ENCODE results near the gene SRP68. TPM values are rescaled to one million over a fixed set of nuclear protein-coding genes. Genes with fewer than 3 reads are reported as not detected.

The SRP68 gene
- total RNA-seq (100 to 1,000 TPM in 1 of 5 experiments, 10 to 100 TPM in 4; 70.8 to 105 (median 91.9) TPM), polyA plus RNA-seq (10 to 100 TPM; 69.6 to 94.0 TPM), total RNA-seq (48.1 reads per million, percentile 70 among the genes with 10 or more reads in this experiment)

DNA sequence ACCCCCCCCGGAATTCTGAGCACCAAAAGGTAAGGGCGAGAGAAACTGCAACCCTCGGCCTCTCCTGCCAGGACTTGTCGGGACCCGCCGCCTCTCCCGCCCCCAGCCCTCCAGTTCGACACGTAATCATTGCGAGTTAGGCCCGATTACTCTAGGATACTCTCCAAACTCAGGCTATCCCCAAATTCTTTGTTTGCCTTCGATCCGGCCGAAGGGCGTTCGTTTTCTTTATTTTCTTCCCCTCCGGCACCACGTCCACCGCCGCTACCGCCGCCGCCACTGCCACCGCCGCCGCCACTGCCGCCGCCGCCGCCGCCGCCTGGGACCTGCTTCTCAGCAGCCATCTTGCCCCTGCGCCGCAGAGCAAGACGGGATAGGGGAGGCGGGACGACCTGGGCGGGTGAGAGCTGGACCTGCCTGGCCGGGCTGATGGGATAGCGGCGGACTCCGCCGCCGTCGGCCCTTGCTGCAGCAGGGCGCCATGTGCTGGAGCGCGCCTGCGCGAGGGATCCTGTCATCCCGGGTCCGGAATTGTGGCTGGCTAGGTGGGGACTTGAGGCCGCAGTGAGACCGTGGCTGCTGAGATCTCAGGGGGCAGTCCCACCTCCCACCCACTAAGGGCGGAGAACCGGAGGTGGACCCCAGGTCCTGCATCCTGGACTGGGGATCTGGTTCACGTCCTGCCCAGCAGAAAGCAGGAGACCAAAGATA, at the start of gene SRP68:
Gene SRP68 (minus strand): TSS at position 370 of the 711 bp plus-strand sequence. CDS start 26 bp downstream, at position 344.
- H3K4me3 Mint-ChIP-seq = peak within 1 kb of the TSS; percentile 85 to 98 (median 97)
- ChIA-PET CTCF (interaction anchor here (1.5 kb wide), 1 partner anchor 58 kb away, joined by 4 read pairs; no protein-coding TSS in a partner anchor), POLR2A (interaction anchor here (0.6 to 2.7 kb wide), 4 partner anchors 43 to 444 kb away, joined by 3 to 11 read pairs (median 4); no protein-coding TSS in a partner anchor)
- peaks cover 10 to 37% of the 10 kb centered on the region in 2 donors for H3K4me1 ChIP-seq (ENCODE audit: control insufficient read depth in 2 of 2, insufficient read depth in 2 of 2, low read length in 2 of 2)
- no peaks in the 10 kb centered on the region for H3K9me3 ChIP-seq (ENCODE audit: control insufficient read depth in 2 of 3, low read length in 3 of 3)
- H3K27me3 Mint-ChIP-seq = peaks cover 17 to 37% (median 24%) of the 10 kb centered on the region in 5 donors
- H3K4me3 ChIP-seq (ENCODE audit: low read length) = peak within 1 kb of the TSS; percentile 89
- peak; percentile 92 for ATAC-seq
- peak; percentile 63 to 86 (median 74) for DNase-seq
- peaks cover 0 to 8% (median 5%) of the 10 kb centered on the region in 5 donors for H3K36me3 Mint-ChIP-seq
- intact Hi-C loops (cut with micrococcal nuclease) = loop anchor here (1.0 to 10.0 kb wide), 6 partner anchors 20 to 1882 kb away; partner anchors contain the start of genes EXOC7 (in 1 of the 2) and TNRC6C (in 1 of the 2)
- peaks cover 21 to 62% (median 52%) of the 10 kb centered on the region in 7 donors for H3K4me1 Mint-ChIP-seq
- peaks cover 13 to 14% of the 10 kb centered on the region in 2 donors for H3K27me3 ChIP-seq (ENCODE audit: control insufficient read depth in 2 of 2, insufficient read depth in 2 of 2, low read length in 2 of 2)
- no peaks in the 10 kb centered on the region for H3K9me3 Mint-ChIP-seq
- peaks cover 0 to 21% (median 3%) of the 10 kb centered on the region in 3 experiments for H3K36me3 ChIP-seq (ENCODE audit: control insufficient read depth in 2 of 3, insufficient read depth in 3 of 3, low read length in 3 of 3)
- H3K27ac ChIP-seq (ENCODE audit: low read depth, low read length) = peak within 1 kb of the TSS; percentile 93
- peak within 1 kb of the TSS; percentile 90 to 98 (median 95) for H3K27ac Mint-ChIP-seq

DNA sequence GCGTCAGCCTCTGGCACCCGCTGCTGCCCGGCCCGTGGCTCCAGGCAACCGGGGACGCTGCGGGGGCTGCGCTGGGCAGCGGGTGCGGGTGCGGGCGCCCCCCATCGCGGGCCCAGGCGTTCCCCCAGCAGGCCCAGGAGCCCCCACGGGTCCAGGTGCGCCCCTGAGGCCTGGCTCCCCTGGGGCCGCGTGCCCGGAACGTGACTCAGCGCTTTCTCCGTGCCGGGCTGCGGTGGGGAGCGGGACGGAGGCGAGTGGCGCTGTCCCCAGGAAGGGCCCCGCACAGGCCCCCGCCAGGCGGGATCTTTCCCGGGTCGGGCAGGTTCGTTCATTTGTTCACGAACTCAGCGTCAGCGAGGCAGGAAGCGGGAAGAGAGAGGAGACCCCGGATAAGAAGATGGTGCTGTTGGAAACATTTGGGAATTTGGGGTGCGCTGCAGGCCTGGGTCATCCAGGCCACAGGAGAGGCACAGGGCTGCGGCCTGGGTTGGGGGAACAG, 49.7 kb upstream of the SRP68 start:
- DNase-seq (no peak), ATAC-seq (peak; percentile 33)
- Mint-ChIP-seq H3K27me3 (no peaks in the 10 kb centered on the region), H3K9me3 (peaks cover 0 to 2% (median 0%) of the 10 kb centered on the region in 11 donors), H3K4me1 (peaks cover 10 to 39% (median 27%) of the 10 kb centered on the region in 7 donors), H3K36me3 (no peaks in the 10 kb centered on the region), H3K4me3 (peak overlapping the region in 7 of 10 donors; percentile 25 to 77 (median 53)), H3K27ac (peak overlapping the region; percentile 40 to 91 (median 73))
- H3K9me3 ChIP-seq (ENCODE audit: control insufficient read depth in 2 of 3, low read length in 3 of 3) = no peaks in the 10 kb centered on the region
- no peaks in the 10 kb centered on the region for H3K36me3 ChIP-seq (ENCODE audit: control insufficient read depth in 2 of 3, insufficient read depth in 3 of 3, low read length in 3 of 3)
- intact Hi-C loops (cut with micrococcal nuclease) = loop anchor here (1.0 to 5.0 kb wide), 7 partner anchors 19 to 177 kb away; partner anchors contain the start of genes EXOC7 (in 1 of the 2) and FOXJ1 (in 1 of the 2)
- peak overlapping the region; percentile 52 for H3K27ac ChIP-seq (ENCODE audit: low read depth, low read length)
- ChIA-PET POLR2A (interaction anchor here (0.7 to 7.9 kb wide), 8 partner anchors 13 to 158 kb away, joined by 3 to 90 read pairs (median 4); no protein-coding TSS in a partner anchor), CTCF (interaction anchor here (1.0 to 13.6 kb wide), 13 partner anchors 12 to 179 kb away, joined by 3 to 191 read pairs (median 5); partner anchors contain the start of gene FOXJ1)
- H3K27me3 ChIP-seq (ENCODE audit: control insufficient read depth in 2 of 2, insufficient read depth in 2 of 2, low read length in 2 of 2) = no peaks in the 10 kb centered on the region
- H3K4me1 ChIP-seq (ENCODE audit: control insufficient read depth in 2 of 2, insufficient read depth in 2 of 2, low read length in 2 of 2) = peaks cover 0 to 25% of the 10 kb centered on the region in 2 donors
- peak overlapping the region; percentile 63 for H3K4me3 ChIP-seq (ENCODE audit: low read length)

DNA sequence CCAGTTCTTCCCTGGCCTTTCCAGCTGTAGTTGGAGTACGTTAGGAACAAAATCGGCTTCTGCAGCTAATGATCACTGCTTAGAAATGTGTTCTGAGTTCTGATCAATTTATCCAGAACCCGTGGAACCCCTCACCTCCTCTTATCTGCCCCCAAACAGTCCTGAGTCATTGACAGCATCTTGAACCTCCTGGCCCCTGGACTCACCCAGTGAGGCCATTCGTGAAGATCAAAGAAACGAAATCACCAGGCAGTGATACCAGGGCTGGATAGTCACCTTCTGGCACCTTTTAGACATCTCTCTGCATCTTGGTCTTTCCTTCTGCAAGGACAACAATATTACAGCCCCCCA, 48.3 kb upstream of the SRP68 start:
- no peaks in the 10 kb centered on the region for H3K9me3 ChIP-seq (ENCODE audit: control insufficient read depth in 2 of 3, low read length in 3 of 3)
- no peaks in the 10 kb centered on the region for H3K27me3 ChIP-seq (ENCODE audit: control insufficient read depth in 2 of 2, insufficient read depth in 2 of 2, low read length in 2 of 2)
- no peaks in the 10 kb centered on the region for H3K36me3 ChIP-seq (ENCODE audit: control insufficient read depth in 2 of 3, insufficient read depth in 3 of 3, low read length in 3 of 3)
- H3K27ac ChIP-seq (ENCODE audit: low read depth, low read length) = no peak overlapping the region
- Mint-ChIP-seq H3K27me3 (no peaks in the 10 kb centered on the region), H3K27ac (peak overlapping the region in 6 of 9 donors; percentile 58 to 72 (median 61)), H3K4me1 (peaks cover 4 to 26% (median 14%) of the 10 kb centered on the region in 7 donors), H3K36me3 (no peaks in the 10 kb centered on the region), H3K4me3 (peak overlapping the region in 6 of 10 donors; percentile 23 to 73 (median 45)), H3K9me3 (peaks cover 0 to 2% (median 0%) of the 10 kb centered on the region in 11 donors)
- CTCF ChIA-PET = interaction anchor here (0.8 to 13.6 kb wide), 14 partner anchors 9 to 180 kb away, joined by 3 to 191 read pairs (median 6); partner anchors contain the start of gene EXOC7
- peaks cover 0 to 19% of the 10 kb centered on the region in 2 donors for H3K4me1 ChIP-seq (ENCODE audit: control insufficient read depth in 2 of 2, insufficient read depth in 2 of 2, low read length in 2 of 2)
- no peak for DNase-seq
- H3K4me3 ChIP-seq (ENCODE audit: low read length) = no peak overlapping the region
- POLR2A ChIA-PET = interaction anchor here (1.0 to 7.9 kb wide), 6 partner anchors 16 to 160 kb away, joined by 3 to 90 read pairs (median 4); partner anchors contain the start of gene EXOC7
- intact Hi-C loops (cut with micrococcal nuclease) = loop anchor here (1.0 to 5.0 kb wide), 7 partner anchors 17 to 179 kb away; partner anchors contain the start of genes EXOC7 (in 1 of the 2) and FOXJ1 (in 1 of the 2)
- ATAC-seq = no peak

DNA sequence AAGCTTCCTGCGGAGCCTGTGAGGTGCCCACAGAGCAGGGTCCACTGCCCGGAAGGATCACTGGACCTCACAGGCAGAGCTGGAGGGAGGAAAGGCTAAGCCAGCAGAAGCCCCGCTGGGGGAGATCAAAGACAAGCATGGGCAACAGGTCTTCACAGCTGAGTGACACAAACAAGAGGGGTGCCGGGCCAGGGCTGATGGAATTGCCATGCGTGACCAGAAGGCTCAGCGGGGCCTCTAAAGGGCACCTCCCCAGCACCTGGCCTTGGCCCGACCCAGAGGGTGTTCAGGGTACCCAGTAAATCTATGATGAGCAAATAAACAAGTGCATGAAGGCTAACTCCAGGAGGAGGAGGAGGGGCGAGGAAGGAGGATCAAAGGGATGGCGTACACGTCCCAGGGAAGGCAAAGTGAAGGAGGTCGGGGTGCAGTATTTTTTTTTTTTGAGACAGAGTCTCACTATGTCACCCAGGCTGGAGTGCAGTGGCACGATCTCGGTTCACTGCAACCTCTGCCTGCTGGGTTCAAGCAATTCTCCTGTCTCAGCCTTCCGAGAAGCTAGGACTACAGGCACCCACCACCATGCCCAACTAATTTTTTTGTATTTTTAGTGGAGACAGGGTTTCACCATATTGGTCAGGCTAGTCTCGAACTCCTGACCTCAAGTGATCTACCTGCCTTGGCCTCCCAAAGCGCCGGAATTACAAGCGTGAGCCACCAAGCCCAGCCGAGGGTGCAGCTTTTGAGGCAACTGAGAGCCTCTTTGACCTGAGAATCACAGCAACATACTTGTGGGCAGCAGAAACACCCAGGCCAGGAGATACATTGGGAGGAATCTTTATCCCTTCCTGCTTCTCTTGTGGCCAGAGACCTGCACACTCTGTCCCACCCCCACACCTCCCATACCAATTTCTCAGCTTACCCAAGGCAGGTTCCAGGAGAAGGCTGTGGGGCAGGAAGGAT, 47.4 kb upstream of the SRP68 start:
- ChIA-PET CTCF (interaction anchor here (0.5 to 13.6 kb wide), 13 partner anchors 10 to 184 kb away, joined by 3 to 191 read pairs (median 6); partner anchors contain the start of gene EXOC7), POLR2A (interaction anchor here (0.6 to 1.9 kb wide), 5 partner anchors 15 to 165 kb away, joined by 3 to 5 read pairs (median 4); partner anchors contain the start of gene EXOC7)
- no peak overlapping the region for H3K4me3 Mint-ChIP-seq
- Histone ChIP-seq H3K4me1 (ENCODE audit: control insufficient read depth in 2 of 2, insufficient read depth in 2 of 2, low read length in 2 of 2) (peaks cover 0 to 19% of the 10 kb centered on the region in 2 donors), H3K9me3 (ENCODE audit: control insufficient read depth in 2 of 3, low read length in 3 of 3) (no peaks in the 10 kb centered on the region), H3K36me3 (ENCODE audit: control insufficient read depth in 2 of 3, insufficient read depth in 3 of 3, low read length in 3 of 3) (no peaks in the 10 kb centered on the region), H3K4me3 (ENCODE audit: low read length) (no peak overlapping the region), H3K27ac (ENCODE audit: low read depth, low read length) (no peak overlapping the region), H3K27me3 (ENCODE audit: control insufficient read depth in 2 of 2, insufficient read depth in 2 of 2, low read length in 2 of 2) (no peaks in the 10 kb centered on the region)
- DNase-seq (no peak), ATAC-seq (no peak)
- H3K9me3 Mint-ChIP-seq = peaks cover 0 to 2% (median 0%) of the 10 kb centered on the region in 11 donors
- no peaks in the 10 kb centered on the region for H3K27me3 Mint-ChIP-seq
- peak overlapping the region in 4 of 9 donors; percentile 7 to 72 (median 34) for H3K27ac Mint-ChIP-seq
- intact Hi-C loops (cut with micrococcal nuclease) = loop anchor here in 1 of 2 donors (5.0 kb wide), 1 partner anchor 178 kb away; no protein-coding TSS in a partner anchor
- peaks cover 4 to 26% (median 13%) of the 10 kb centered on the region in 7 donors for H3K4me1 Mint-ChIP-seq
- H3K36me3 Mint-ChIP-seq = no peaks in the 10 kb centered on the region

DNA sequence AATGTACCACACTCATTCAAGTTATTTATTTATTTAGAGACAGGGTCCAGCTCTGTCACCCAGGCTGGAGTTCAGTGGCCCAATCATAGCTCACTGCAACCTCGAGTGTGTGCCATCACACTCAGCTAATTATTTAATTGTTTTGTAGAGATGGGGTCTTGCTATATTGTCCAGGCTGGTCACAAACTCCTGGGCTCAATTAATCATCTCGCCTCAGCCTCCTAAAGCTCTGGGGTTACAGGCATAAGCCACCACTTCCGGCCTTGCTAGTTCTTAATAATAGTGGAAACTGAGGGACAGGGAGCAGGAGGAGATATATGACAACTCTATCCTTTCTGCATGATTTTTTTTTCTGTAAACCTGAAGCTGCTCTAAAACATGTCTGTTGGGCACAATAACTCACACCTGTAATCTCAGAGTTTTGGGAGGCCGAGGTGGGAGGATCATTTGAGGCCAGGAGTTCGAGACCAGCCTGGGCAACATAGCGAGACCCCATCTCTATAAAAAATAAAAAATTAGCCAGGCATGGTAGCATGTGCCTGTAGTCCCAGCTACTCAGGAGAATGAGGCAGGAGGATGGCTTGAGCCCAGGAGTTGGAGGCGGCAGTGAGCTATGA, 42.9 kb upstream of the SRP68 start:
- Mint-ChIP-seq H3K4me3 (no peak overlapping the region), H3K27ac (no peak overlapping the region), H3K36me3 (no peaks in the 10 kb centered on the region), H3K9me3 (peaks cover 0 to 4% (median 0%) of the 10 kb centered on the region in 11 donors), H3K27me3 (peaks cover 0 to 12% (median 0%) of the 10 kb centered on the region in 5 donors), H3K4me1 (no peaks in the 10 kb centered on the region)
- H3K36me3 ChIP-seq (ENCODE audit: control insufficient read depth in 2 of 3, insufficient read depth in 3 of 3, low read length in 3 of 3) = no peaks in the 10 kb centered on the region
- ChIA-PET CTCF (interaction anchor here (0.6 to 13.6 kb wide), 6 partner anchors 9 to 179 kb away, joined by 3 to 191 read pairs (median 3); no protein-coding TSS in a partner anchor), POLR2A (interaction anchor here (0.6 to 1.6 kb wide), 4 partner anchors 11 to 224 kb away, joined by 3 to 5 read pairs (median 4); no protein-coding TSS in a partner anchor)
- no peak for ATAC-seq
- no peaks in the 10 kb centered on the region for H3K9me3 ChIP-seq (ENCODE audit: control insufficient read depth in 2 of 3, low read length in 3 of 3)
- H3K4me1 ChIP-seq (ENCODE audit: control insufficient read depth in 2 of 2, insufficient read depth in 2 of 2, low read length in 2 of 2) = no peaks in the 10 kb centered on the region
- no peak overlapping the region for H3K27ac ChIP-seq (ENCODE audit: low read depth, low read length)
- intact Hi-C loops (cut with micrococcal nuclease) = no loop called here
- no peak overlapping the region for H3K4me3 ChIP-seq (ENCODE audit: low read length)
- H3K27me3 ChIP-seq (ENCODE audit: control insufficient read depth in 2 of 2, insufficient read depth in 2 of 2, low read length in 2 of 2) = no peaks in the 10 kb centered on the region
- DNase-seq = no peak

Measured in naive thymus-derived CD4-positive, alpha-beta T cell (primary cell).